ENCODE measurements around the gene PRR36. TPM values are rescaled to one million over a fixed set of nuclear protein-coding genes. Genes with fewer than 3 reads are reported as not detected.

PRR36 gene
- total RNA-seq, 3 donors from 2014 or later, result 0.05 to 0.08 TPM; not detected in 1

DNA sequence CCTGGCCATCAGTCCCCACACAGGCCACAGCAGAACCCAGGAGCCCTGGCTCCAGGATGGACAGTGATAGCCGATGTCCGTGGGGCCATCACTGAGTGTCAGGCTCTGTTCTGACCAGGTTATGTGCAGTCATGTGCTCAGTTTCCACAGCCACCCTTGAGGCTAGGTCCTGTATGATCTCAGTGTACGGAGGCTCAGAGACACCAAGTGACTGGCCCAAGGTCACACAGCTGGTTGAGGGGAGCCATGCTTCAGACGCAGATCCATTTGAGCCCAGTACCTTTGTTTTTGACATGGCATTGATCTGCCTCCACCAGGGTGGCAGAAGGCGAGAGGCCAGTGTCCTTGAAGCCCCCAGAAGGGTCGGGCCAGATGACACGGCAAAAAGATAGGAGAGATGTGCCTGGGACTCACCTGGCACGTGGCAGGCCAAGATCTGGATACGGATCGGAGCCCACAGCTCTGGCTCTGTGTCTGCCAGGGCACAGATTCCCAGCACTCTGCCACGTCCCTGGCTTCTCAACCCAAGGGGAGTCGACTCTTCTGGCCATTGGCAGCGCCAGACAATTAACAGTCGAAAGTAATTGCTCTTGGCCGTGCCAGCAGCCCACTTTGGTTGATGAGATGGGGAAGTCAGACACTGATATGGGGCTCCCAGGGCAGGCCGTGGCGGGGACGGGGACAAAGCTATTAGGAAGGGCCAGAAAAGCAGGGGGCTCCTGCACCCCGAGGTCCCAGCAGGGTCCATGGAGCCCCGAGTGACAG lies 28.6 kb downstream of the PRR36 start:
- H3K9me3 Mint-ChIP-seq, result no peaks in the 10 kb centered on the region
- no peak for ATAC-seq
- no peak for DNase-seq
- H3K36me3 Mint-ChIP-seq (ENCODE audit: insufficient read depth), result no peaks in the 10 kb centered on the region
- H3K4me3 Mint-ChIP-seq, result no peak overlapping the region
- no peaks in the 10 kb centered on the region for H3K4me1 Mint-ChIP-seq (ENCODE audit: low read depth)
- H3K27me3 Mint-ChIP-seq (ENCODE audit: low read depth), result no peaks in the 10 kb centered on the region

DNA sequence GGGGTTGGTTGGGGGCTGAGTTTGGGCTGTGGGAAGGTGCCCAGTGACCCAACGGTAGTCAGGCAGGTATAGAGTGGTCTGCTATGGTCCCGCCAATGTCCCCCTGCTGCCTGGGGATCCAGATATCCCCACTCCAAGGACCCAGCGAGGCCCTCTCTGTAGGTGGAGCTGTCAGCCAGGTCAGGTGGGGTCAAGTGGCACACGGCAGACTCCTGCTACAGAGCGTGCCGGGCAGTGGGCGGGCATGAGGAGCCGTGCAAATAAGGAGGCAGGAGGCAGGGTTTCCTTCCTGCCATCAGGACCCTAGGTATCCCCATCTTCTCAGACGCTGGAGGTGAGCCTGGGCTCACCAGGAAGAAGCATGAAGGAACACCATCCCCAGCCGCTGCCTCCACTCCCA lies 29.2 kb downstream of the PRR36 start:
- H3K4me3 Mint-ChIP-seq, result no peak overlapping the region
- ATAC-seq, result no peak

DNA sequence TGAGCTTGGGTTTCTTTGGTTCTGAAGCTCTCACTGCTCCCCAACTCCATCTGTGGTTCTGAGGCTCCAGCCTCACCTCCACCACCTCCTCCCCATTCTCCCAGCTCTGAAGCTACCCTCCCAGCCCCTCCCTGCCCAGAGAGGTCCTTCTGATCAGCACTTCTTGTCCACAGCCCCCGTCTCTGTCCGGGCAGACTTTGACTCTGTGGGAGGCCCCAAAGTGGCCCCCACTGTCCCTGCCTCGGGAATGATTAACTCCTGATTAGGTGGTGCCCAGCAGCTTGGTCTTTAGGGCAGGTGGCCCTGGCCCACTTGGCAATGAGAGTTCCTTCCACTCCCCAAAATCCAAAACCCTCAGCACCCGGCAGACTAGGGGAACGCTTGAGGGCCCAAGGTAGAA lies 29.8 kb downstream of the PRR36 start:
- no peak overlapping the region for H3K4me3 Mint-ChIP-seq
- DNase-seq (no peak), ATAC-seq (no peak)
- no peaks in the 10 kb centered on the region for H3K4me1 Mint-ChIP-seq (ENCODE audit: low read depth)
- H3K27me3 Mint-ChIP-seq (ENCODE audit: low read depth), result no peaks in the 10 kb centered on the region
- H3K36me3 Mint-ChIP-seq (ENCODE audit: insufficient read depth), result no peaks in the 10 kb centered on the region
- no peaks in the 10 kb centered on the region for H3K9me3 Mint-ChIP-seq

More for the DNA sequence above, 29.2 kb downstream of the PRR36 start:
- Mint-ChIP-seq H3K9me3 (no peaks in the 10 kb centered on the region), H3K27me3 (ENCODE audit: low read depth) (no peaks in the 10 kb centered on the region), H3K36me3 (ENCODE audit: insufficient read depth) (no peaks in the 10 kb centered on the region), H3K4me1 (ENCODE audit: low read depth) (no peaks in the 10 kb centered on the region)
- no peak for DNase-seq

DNA sequence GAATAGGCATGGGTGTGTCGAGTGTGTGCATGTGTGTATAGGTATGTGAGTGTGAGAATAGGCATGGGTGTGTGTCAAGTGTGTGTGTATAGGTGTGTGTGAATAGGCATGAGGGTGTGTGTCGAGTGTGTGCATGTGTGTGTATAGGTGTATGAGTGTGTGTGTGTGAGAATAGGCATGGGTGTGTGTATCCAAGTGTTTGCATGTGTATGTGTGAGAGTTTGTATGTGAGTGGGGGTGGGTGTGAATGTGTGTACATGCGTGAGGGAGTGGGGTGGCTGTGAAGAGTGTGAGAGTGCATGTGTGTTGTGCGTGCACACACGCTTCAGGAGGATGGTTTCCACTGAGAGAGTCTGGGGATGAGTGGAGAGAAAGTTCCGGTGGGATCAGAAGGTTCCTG lies 30.7 kb downstream of the PRR36 start:
- ATAC-seq (no peak), DNase-seq (no peak)
- H3K36me3 Mint-ChIP-seq (ENCODE audit: insufficient read depth), result no peaks in the 10 kb centered on the region
- no peaks in the 10 kb centered on the region for H3K9me3 Mint-ChIP-seq
- H3K27me3 Mint-ChIP-seq (ENCODE audit: low read depth), result no peaks in the 10 kb centered on the region
- no peak overlapping the region for H3K4me3 Mint-ChIP-seq
- H3K4me1 Mint-ChIP-seq (ENCODE audit: low read depth), result no peaks in the 10 kb centered on the region

DNA sequence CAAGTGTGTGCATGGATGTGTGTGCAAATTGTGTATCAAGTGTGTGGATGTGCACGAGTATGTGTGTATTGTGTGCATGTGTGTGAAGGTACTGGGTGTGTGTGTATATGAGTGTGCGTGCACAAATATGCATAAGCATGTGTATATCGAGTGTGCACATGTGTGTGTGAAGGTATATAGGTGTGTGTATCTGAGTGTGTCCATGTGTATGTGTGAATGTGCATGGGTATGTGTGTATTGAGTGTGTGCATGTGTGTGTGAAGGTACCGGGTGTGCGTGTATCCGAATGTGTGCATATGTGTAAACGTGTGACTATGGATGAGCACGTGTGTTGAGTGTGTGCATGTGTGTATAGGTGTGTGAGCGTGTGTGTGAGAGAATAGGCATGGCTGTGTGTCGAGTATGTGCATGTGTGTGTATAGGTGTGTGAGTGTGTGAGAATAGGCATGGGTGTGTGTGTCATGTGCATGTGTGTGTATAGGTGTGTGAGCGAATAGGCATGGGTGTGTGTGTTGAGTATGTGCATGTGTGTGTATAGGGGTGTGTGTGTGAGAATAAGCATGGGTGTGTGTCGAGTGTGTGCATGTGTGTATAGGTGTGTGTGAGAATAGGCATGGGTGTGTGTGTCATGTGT lies 31.4 kb downstream of the PRR36 start:
- H3K9me3 Mint-ChIP-seq, result no peaks in the 10 kb centered on the region
- H3K36me3 Mint-ChIP-seq (ENCODE audit: insufficient read depth), result no peaks in the 10 kb centered on the region
- H3K27me3 Mint-ChIP-seq (ENCODE audit: low read depth), result no peaks in the 10 kb centered on the region
- no peak overlapping the region for H3K4me3 Mint-ChIP-seq
- DNase-seq (no peak), ATAC-seq (no peak)
- no peaks in the 10 kb centered on the region for H3K4me1 Mint-ChIP-seq (ENCODE audit: low read depth)

DNA sequence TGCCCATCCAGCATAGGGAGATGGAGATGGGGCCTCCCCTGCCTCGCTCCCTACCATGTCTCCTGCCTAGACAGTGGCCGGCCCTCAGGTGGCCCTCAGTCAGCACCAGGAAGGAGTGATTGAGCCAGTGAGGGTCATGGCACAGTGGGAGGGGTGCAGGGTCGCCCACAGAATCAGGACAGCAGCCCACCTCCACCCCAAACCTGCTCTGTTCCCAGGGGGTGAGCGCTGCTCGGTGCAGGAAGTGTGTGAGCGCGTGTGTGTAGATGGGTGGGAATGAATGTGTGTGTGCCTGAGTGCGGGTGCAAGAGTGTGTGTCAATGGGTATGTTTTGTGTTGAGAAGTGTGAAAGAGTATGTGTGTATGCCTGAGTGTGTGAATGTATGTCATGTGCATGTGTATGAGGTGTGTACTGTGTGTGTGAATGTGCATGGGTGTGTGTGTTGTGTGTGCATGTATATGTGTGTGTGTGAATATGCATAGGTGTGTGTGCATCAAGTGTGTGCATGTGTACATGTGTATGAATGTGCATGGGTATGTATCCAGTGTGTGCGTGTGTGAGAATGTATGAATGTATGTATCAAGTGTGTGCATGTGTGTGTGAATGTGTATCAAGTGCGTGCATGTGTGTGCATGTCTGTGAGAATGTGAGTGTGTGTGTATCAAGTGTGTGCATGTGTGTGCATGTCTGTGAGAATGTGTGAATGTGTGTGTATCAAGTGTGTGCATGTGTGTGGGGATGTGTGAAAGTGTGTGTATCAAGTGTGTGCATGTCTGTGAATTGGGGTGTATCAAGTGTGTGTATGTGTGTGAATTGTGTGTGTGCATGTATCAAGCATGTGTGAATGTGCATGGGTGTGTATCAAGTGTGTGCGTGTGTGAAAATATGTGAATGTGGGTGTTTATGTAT lies 32.2 kb downstream of the PRR36 start:
- DNase-seq, result no peak

DNA sequence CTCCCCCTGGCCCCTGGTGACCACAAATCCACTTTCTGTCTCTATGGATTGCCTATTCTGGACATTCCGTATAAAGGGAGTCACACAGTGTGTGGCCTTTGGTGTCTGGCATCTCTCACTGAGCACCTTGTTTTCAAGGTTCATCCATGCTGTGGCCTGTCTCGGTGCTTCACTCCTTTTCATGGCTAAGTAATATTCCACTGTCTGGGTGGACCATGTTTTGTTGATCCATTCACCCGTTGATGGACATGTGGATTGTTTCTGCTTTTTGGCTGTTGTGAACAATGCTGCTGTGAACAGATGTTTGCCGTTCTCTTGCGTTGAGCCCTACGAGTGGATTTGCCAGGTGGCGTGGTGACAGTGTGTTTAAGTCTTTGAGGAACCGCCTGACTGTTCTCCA lies 33.6 kb downstream of the PRR36 start:
- Mint-ChIP-seq H3K9me3 (no peaks in the 10 kb centered on the region), H3K4me1 (ENCODE audit: low read depth) (no peaks in the 10 kb centered on the region), H3K27me3 (ENCODE audit: low read depth) (no peaks in the 10 kb centered on the region), H3K4me3 (no peak overlapping the region), H3K36me3 (ENCODE audit: insufficient read depth) (no peaks in the 10 kb centered on the region)
- DNase-seq (no peak), ATAC-seq (no peak)

More for the DNA sequence above, 32.2 kb downstream of the PRR36 start:
- Mint-ChIP-seq H3K27me3 (ENCODE audit: low read depth) (no peaks in the 10 kb centered on the region), H3K36me3 (ENCODE audit: insufficient read depth) (no peaks in the 10 kb centered on the region), H3K9me3 (no peaks in the 10 kb centered on the region), H3K4me1 (ENCODE audit: low read depth) (no peaks in the 10 kb centered on the region), H3K4me3 (no peak overlapping the region)
- no peak for ATAC-seq

DNA sequence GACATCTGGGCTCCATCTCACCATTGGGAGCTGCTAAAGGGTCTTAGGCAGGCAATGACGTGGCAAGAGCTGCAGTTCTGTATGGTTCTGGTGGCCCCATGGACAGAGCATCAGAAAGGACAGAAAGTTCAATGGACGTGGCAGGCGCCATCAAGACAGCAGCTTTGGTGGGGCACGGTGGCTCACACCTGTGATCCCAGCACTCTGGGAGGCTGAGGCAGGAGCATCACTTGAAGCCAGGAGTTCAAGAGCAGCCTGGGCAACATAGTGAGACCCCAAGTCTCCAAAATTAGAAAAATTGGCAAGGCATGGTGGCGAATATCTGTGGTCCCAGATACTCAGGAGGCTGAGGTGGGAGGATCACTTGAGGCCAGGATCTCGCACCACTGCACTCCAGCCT lies 34.7 kb downstream of the PRR36 start:
- H3K4me1 Mint-ChIP-seq (ENCODE audit: low read depth), result no peaks in the 10 kb centered on the region
- no peak for DNase-seq

DNA sequence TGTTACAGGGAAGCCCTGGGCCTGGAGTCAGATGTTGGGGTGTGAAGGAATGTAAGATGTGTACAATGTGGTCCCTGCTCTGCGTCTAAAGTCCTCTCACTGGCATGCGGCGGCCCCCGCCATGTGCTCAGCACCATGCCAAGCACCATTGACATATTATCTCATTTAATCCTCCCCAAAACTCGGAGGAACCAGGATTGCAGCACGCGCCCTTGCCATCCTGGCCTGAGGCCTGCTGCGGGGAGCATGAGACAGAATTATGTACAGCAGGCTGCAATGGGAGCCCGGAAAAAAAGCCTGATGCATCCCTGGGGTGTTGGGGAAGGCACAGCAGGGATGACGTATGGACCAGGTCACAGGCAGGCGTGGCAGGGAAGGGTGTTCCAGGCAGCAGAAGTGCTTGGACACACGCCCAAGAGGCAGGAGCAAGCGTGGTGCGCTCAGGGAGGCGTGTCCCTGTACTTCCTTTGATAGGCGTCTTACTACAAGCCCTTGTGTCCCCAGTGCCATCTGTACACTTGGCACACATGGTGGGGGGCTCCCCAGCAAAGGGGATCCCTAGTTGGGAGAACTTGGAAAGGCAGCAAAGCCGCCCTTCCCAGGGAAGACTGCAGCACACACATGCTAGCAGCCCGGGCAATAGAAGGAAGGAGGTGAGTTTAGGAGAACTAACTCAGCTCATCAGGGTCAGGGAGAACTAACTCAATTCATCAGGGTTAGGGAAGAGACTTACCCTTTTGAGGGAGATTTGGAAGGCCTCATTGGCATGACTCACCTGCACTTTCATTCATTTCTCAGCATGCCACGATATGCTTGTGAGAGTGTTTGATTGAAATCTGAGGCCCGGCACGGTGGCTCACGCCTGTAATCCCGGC lies 40.7 kb downstream of the PRR36 start:
- ATAC-seq (no peak), DNase-seq (no peak)
- Mint-ChIP-seq H3K9me3 (no peaks in the 10 kb centered on the region), H3K36me3 (ENCODE audit: insufficient read depth) (no peaks in the 10 kb centered on the region), H3K4me1 (ENCODE audit: low read depth) (peaks cover 12% of the 10 kb centered on the region), H3K4me3 (no peak overlapping the region), H3K27me3 (ENCODE audit: low read depth) (no peaks in the 10 kb centered on the region)

More for the DNA sequence above, 34.7 kb downstream of the PRR36 start:
- Mint-ChIP-seq H3K9me3 (no peaks in the 10 kb centered on the region), H3K27me3 (ENCODE audit: low read depth) (no peaks in the 10 kb centered on the region), H3K36me3 (ENCODE audit: insufficient read depth) (no peaks in the 10 kb centered on the region), H3K4me3 (no peak overlapping the region)
- ATAC-seq, result no peak

DNA sequence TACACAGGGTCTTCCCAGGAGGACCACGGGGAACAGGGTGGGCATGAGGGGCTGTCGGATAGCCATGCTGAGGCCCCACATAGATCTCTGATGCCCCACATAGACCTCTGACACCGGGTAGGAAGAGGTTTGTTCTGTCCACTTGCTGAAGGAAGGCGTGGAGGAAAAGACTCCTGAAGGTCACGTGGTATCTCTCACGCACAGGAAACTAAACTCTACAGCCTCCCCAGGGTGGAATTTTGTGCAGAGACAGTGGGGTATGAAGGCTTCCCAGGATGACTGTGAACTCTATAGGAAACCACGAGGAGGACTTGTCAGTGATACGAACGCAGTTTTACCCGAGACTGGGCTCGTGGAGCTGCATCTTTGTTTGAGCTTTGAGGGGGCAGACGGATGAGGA lies 41.4 kb downstream of the PRR36 start:
- Mint-ChIP-seq H3K4me3 (no peak overlapping the region), H3K9me3 (no peaks in the 10 kb centered on the region), H3K4me1 (ENCODE audit: low read depth) (peaks cover 12% of the 10 kb centered on the region), H3K36me3 (ENCODE audit: insufficient read depth) (no peaks in the 10 kb centered on the region), H3K27me3 (ENCODE audit: low read depth) (no peaks in the 10 kb centered on the region)
- ATAC-seq (no peak), DNase-seq (no peak)

DNA sequence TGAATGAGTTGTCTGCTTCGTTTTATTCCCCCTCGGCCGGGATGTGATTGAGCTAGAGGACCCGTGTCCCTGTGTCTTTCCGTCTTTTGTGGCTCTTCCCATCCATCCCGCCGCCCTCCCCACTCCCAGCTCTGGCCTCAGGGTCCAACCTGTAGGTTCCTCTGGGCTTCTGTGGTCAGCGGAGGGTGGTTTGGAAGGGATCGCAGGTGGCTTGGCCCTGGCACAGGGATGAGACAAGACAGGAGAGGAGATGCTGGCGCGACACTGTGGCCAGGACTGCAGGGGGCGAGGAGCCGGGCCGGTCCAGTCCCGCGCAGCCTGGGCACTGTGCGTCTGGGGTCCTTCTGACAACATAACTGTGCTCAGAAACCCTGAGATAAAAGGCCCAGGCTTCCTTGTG lies 42.2 kb downstream of the PRR36 start:
- no peaks in the 10 kb centered on the region for H3K27me3 Mint-ChIP-seq (ENCODE audit: low read depth)
- peak overlapping the region; percentile 80 for H3K4me3 Mint-ChIP-seq
- ATAC-seq, result no peak

DNA sequence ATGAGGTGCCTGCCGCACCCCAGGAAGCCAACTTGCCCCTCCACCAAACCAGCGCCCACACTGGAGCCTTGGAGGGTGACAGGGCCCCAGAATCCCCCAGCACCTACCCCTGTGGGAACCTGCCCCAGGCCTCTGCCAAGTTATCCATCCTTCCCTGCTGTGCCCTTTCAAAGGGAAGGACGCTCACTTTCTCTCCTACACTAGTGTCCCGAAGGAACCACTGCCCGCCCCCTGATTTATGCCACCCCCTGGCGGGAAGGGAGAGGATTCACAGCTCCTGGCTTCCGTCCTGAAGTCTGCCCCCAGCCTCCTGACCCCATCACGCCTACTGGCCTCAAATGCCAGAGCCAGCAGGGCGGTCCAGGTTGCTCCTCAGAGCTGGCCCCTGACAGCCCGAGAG lies 42.7 kb downstream of the PRR36 start:
- H3K4me1 Mint-ChIP-seq (ENCODE audit: low read depth), result peaks cover 12% of the 10 kb centered on the region
- H3K36me3 Mint-ChIP-seq (ENCODE audit: insufficient read depth), result no peaks in the 10 kb centered on the region
- no peaks in the 10 kb centered on the region for H3K27me3 Mint-ChIP-seq (ENCODE audit: low read depth)
- peak overlapping the region; percentile 80 for H3K4me3 Mint-ChIP-seq
- DNase-seq, result no peak
- ATAC-seq, result no peak
- H3K9me3 Mint-ChIP-seq, result no peaks in the 10 kb centered on the region

More for the DNA sequence above, 42.2 kb downstream of the PRR36 start:
- peaks cover 12% of the 10 kb centered on the region for H3K4me1 Mint-ChIP-seq (ENCODE audit: low read depth)
- no peaks in the 10 kb centered on the region for H3K36me3 Mint-ChIP-seq (ENCODE audit: insufficient read depth)
- no peak for DNase-seq
- no peaks in the 10 kb centered on the region for H3K9me3 Mint-ChIP-seq

DNA sequence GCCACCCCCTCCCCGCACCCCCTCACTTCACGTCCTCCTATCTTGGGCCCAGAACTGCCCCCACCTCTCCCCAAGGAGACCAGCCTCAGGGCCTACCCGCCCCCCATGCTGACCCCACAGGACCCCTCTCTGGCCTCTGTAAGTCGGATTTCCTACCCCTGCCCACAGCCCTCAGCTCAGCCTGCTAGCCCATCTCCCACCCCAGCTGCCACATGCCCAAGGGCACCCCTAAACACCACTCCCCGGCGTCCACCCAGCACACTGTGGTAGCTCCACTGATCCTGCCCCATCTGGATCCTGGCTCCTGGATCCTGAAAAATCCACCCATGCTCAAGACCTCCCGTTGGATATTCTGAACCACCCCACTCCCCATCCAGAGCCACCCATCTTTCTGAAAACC lies 43.4 kb downstream of the PRR36 start:
- Mint-ChIP-seq H3K4me3 (peak overlapping the region; percentile 80), H3K27me3 (ENCODE audit: low read depth) (no peaks in the 10 kb centered on the region), H3K9me3 (no peaks in the 10 kb centered on the region), H3K36me3 (ENCODE audit: insufficient read depth) (no peaks in the 10 kb centered on the region), H3K4me1 (ENCODE audit: low read depth) (peaks cover 12% of the 10 kb centered on the region)
- no peak for ATAC-seq
- DNase-seq, result no peak

All from activated T-cell treated with anti-CD3 and anti-CD28 coated beads, Interleukin-2, amount 50 U/mL, for 4 hours (primary cell).